OCI-M2 (cell line): ENCODE data around the gene RSPH3.
"Not testable (repeated sequence)": the region's sequence is repeated elsewhere in the genome, so short reads cannot be mapped to it uniquely, and the experiment has no call there.

Experiments
- DNase-seq: peaks from one replicate; lab custom pipeline; 2025; ENCODE audit not compliant: unreplicated experiment; lab: John Stamatoyannopoulos, UW

The RSPH3 gene

DNA sequence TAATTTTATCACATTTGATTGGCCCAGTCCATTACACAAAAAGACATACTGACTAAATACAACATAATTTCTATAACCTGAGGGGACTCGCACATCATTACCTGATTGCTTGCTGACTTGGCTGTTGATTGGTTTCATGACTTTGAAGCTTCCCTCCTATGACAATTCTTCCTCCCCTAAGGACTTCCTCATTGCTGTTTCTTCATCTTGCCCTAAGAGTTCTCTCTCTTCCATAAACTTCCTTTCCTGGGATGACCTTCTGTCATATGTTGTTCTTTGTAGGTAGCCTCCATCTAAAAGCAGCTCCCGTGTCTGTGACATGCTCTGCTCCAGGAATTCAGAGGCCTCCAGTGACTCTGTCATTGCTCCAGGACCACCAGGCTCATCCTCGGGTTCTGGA is 22.6 kb downstream of the RSPH3 start:
- DNase-seq = no peak

DNA sequence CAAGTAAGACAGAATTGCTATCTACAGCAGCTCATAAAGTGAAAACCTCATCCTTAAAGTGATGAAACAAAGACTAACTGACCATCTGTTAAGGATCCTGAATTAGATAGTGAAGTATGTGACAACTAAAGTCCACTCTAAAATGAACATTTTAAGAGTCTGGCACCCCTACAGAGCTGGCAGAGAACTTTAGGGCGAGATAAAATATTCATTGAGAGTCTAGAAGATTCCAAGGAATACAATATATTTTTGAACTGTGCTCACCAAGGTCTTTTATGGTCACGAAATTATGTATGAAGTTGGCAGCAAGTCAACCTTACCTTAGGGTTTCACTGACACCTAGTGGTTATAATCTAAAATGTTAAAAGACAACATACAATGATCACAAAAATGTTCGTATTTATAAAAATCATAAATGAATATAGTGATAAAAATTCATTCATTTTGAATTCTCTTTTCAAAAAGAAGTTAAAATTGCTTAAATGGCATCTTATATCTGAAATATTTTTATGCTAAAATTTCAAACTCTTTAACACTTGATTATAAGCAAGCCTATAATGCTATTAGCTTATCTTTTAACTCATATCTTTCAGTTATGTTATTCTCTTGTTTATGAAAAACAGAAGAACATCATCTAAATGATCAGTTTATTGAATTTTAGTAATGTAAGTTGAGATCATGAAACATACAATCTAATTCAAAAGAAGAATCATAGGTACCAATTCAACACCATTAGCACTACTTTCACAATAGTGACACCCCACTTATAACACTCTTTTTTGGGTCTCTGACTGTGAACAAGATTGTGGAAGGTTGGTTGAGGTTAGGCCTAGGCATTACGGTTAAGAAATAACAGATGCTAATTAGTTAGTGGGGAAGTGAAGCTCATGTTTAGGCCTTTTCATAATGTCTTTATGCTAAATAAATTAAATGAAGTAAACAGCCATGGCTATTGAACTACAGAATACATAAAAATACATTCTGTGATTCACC is 27.5 kb downstream of the RSPH3 start:
- no peak for DNase-seq

DNA sequence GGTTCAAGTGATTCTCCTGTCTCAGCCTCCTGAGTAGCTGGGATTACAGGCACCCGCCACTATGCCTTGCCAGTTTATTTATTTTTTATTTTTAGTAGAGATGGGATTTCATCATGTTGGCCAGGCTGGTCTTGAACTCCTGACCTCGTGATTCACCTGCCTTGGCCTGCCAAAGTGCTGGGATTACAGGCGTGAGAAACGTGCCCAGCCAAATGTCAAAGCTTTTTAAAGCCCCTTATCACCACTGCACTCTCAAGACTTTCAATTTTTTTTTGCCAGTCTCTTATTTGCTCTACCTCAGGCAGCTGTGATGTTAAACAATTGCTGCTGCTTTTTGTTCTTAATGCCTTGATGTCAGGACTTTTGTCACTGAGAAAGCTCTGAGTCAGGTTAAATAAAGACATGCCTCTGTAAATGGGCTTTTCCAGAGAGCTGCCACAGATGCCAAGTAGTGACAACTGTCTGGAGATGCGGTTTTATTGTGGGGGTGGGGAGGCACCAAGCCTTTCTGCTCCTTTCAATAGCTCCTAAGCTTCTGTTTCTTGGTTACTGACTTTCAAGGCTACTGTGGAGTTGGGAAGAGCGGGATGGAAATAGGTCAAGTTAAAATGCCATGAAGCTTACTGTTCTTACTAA is 29.2 kb downstream of the RSPH3 start:
- no peak for DNase-seq

DNA sequence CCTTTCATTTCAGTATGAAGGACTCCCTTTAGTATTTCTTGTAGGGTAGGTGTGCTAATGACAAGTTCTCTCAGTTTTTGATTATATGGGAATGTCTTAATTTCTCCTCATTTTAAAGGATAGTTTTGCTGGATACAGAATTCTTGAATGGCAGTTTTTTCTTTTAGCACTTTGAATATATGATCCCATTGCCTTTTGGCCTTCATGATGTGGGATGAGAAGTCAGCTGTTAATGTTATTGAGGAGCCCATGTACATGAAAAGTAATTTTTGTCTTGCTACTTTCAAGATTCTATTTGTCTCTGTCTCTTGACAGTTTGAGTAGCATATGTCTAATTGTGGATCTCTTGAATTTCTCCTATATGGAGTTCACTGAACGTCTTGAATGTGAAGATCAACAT is 30.9 kb downstream of the RSPH3 start:
- no peak for DNase-seq

DNA sequence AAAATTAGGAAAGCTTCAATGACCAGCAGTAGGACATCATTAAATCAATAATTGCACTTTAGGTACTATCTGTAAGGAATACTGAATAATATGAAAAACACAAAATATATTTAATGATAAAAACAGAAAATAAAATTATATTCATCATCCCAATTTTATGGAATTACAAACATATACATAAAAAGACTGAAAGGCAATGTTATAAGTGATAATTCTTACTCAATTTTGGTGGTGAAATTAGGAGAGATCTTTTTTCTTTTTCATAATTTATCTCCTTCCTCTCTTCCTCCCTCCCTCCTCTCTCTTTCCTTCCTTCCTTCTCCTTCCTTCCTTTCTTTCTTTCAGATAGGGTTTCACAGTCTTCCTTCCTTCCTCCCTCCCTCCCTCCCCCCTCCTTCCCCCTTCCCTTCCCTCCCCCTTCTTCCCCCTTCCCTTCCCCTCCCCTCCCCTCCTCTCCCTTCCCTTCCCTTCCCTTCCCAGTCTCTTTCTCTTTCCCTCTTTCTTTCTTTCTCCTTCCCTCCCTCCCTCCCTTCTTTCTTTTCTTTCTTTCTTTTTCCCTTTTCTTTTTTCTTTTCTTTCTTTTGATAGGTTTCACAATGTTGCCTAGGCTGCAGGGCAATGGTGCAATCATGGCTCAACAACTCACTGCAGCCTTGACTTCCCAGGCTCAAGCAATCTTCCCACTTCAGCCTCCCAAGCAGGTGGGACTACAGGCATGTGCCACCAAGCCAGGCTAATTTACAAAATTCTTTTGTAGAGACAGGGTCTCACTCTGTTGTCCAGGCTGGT is 36.8 kb downstream of the RSPH3 start:
- no peak for DNase-seq

DNA sequence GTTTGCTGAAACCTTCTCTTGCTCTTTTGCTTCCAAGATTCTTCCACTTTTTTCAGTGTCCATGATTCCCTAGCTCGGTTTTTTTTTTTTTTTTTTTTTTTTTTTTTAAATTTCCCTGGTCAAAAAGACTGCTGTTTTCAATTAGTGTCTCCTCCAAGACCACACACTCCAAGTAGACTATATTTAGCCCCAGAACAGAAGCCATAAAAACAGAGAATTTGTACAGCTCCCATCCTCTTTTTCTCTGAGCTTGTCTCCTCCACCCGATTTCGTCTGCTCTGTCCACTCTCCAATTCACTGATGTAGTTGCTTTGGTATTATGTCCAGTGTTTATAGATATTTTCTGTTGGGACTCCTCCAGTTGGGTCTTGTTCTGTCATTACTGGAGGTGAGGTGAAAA is 37.6 kb downstream of the RSPH3 start:
- DNase-seq = no peak

DNA sequence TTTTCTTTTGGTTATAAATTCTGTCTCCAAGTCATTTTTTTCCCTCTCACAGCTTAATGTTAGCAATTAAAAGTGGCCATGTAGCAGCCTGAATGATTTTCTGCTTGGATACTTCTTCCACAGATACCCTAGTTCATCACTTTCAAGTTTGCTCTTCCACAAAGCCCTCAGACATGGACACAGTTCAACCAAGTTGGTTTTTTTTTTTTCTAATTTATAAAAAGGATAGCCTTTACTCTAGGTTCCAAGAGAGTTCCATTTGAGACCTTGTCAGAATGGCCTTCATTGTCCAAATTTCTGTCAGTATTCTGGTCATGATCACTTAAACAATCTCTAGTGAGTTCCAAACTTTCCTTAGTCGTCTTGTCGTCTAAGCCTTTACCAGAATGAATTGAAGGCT is 40.0 kb downstream of the RSPH3 start:
- no peak for DNase-seq

DNA sequence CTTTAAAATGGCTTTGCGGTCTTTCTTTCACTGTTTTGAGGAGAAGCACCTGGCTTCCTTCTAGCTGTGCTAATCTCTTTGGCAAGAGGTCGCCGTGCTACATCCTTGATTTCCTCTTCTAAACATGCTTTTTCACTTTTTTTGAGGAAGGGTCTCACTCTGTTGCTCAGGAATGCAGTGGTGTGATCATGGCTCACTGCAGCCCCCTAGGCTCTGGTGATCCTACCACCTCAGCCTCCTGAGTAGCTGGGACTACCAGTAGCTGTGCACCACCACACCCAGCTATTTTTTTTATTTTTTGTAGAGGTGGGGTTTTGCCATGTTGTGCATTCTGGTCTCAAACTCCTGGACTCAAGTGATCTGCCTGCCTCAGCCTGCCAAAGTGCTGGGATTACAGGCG is 40.5 kb downstream of the RSPH3 start:
- no peak for DNase-seq

DNA sequence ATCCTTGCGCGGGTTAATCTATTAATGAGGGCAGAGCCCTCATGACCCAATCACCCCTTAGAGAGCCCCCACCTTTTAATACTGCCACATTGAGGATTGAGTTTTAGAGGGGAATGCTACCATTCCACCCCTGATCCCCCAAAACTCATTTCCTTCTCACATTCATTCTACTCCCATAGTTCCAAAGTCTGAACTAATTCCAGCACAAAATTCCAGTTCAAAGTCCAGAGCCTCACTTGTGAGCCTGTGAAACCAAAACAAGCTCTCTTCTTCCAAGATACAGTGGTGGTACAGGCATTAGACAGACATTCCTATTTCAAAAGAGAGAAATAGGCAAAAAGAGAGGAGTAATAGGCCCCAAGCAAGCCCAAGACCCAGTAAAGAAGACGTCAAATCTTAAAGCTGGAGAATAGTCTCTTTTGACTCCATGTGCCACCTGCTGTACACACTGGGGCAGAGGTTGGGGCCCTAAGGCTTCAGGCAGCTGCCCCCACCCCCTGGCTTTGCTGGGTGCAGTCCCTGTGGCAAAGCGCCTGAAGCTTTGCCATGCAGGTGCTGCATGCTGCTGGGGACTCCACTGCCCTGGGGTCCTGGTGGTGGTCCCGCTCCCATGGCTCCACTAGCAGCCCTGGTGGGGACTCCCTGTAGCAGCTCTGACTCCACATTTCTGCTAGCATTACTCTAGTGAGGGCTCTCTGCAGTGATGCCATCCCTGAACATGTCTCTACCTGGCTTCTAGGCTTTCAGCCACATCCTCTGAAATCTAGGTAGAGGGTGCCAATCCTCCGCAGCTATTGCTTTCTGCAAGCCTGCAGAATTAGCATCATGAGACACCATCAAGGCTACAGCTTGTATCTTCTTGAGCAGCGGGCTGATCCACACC is 41.3 kb downstream of the RSPH3 start:
- DNase-seq = no peak

DNA sequence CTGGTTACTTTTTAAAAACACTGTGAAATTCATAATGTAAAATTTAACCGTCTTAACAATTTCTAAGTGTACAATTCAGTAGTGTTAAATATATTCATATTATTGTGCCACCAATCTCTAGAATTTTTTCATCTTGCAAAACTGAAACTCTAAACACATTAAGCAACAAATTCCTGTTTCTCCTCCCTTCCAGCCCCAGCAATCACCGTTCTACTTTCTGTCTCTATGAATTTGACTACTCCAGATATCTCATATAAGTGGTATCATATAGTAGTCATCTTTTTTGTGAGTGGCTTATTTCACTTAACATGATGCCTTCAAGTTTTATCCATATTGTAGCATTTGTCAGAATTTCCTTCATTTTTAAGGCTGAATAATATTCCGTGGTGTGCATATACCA is 44.7 kb downstream of the RSPH3 start:
- no peak for DNase-seq

DNA sequence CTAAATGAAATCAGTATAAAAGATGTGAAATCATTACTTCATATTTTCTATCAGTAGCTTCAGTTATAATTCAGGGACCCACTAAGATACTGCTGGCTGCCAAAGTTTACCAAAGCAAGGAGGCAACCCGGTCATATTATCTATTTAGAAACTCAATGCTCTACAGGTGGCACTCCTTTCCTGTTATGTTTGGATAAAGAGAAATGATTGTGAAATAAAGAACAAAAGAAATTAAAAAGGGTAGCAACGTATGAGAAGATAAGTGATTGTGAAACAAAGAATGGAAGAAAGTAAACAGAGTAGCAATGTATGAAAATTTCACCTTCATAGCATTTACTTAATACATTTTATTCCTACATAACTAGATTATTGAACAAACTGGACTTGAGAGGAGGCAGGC is 45.2 kb downstream of the RSPH3 start:
- DNase-seq = no peak

DNA sequence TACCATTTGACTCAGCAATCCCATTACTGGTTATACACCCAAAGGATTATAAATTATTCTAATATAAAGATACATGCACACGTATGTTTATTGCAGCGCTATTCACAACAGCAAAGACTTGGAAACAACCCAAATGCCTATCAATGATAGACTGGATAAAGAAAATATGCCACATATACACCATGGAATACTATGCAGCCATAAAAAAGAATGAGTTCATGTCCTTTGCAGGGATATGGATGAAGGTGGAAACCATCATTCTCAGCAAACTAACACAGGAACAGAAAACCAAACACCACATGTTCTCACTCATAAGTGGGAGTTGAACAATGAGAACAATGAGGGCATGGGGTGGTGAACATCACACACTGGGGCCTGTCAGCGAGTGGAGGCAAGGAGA is 48.0 kb downstream of the RSPH3 start:
- not testable (repeated sequence) for DNase-seq

DNA sequence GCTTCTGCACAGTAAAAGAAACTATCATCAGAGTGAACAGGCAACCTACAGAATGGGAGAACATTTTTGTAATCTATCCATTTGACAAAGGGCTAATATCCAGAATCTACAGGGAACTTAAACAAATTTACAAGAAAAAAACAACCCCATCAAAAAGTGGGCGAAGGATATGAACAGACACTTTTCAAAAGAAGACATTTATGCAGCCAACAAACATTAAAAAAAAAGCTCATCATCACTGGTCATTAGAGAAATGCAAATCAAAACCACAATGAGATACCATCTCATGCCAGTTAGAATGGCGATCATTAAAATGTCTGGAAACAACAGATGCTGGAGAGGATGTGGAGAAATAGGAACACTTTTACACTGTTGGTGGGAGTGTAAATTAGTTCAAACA is 48.4 kb downstream of the RSPH3 start:
- not testable (repeated sequence) for DNase-seq

DNA sequence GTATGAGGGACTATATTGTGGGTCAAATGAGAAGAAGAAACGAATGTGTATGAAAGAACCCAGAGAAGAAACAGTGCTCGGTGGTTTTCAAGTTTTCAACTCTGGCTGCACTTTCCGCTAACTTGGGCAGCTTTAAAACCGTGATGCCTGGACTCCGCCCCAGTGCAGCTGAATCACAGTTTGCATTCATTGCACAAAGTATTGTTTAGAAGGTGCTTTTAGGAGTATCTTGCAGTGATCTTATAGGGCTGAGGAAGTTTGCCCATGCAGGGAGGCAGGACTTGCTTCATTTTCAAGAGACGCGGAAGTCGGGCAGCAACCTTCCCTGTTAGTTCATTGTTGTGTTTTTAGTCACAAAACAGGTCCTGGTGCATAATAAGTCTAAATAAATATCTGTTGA is 52.7 kb downstream of the RSPH3 start:
- no peak for DNase-seq

DNA sequence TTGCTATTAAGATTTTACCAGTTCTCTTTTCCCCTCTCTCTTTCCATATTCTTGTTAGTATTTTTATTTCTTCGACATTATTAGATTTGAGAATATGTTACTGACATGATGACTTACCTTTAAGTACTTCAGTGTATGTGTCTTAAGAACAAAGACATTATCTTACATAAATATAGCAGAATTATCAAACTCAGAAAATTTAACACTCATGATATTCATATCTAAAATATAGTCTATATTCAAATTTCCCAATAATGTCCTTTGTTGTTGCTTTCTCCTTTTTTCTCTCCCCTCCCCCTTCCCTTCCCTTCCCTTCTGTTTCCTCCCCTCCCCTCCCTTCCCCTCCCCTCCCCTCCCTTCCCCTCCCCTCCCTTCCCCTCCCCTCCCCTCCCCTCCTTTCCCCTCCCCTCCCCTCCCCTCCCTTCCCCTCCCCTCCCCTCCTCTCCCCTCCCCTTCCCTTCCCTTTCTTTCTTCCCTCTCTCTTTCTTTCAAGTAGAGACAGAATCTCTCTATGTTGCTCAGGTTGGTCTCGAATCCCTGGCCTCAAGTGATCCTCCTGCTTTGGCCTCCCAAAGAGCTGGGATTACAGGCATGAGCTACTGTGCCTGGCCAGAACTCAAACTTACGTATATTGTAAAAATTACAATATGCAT is 56.5 kb downstream of the RSPH3 start:
- no peak for DNase-seq

DNA sequence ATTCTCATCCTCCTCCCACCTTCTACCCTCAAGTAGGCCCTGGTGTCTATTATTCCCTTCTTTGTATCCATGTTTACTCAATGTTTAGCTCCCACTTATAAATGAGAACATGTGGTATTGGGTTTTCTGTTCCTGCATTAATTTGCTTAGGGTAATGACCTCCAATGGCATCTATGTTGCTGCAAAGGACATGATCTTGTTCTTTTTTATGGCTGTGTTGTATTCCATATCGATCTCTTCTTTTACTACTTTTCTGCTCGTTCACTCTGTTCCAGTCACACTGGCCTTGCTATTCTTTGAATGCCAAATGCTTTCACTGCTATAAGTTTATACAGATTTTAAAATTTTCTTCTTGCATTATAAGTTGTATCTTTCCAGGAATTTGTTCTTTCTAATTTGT is 57.7 kb downstream of the RSPH3 start:
- no peak for DNase-seq

DNA sequence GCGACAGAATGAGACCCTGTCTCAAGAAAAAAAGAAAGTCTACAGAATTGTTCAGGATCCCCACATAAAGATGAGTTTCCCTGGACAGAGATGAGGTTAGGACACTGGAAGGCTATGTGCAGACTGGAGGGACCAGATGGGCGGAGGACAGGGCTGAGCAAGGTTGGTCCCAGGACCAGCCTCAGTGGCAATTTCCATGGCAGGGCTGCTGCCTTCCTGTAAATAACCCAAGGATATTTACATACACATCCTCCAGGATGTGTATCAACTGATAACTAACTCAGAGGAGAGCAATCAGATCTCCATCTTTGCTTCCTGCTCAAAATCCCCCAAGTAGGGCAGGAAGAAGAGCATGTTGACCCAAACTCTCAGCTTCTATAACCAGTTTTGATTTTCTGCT is 58.8 kb downstream of the RSPH3 start:
- no peak for DNase-seq

DNA sequence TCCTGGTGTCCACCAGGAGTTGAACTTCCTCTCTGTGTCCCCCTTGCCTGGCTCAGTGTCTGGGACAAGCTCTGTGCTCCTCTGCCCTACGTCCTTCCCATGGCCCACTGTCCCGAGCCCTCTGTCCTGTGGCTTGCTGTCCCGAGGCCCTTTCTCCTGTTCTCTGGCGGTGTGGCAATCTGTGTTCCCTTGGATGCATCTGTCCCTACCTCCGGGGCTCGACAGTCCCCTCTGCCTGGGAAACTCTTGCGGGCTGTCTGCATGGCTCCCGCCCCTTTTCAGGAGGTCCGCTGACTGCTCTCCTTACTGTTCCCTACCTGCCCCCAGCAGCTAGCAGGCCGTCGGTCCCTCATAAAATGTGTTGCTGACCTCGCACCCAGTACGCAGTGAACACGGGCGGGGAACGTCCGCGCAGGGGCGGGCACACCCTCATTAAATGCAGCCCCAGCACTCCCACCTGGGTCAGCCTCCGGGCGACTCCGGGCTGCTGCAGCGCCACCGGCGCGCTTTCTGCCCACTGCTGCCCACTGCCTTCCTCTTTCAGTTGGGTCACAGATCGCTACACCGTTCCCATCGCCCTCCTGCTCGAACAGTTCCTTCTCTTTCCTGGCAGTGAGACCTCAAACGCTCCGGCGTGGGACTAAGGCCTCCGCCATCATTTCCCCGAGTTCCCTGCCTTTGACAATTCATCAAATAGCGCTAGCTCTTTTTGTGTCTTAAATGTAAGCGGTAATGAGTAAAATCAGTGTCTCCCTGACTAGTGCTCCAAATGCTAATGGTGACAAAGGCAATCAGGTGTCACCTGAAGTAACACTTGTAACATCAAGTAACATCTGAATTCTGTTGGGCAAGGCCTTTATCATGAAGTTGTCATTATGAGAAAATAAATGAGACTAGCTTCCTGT is 60.5 kb downstream of the RSPH3 start:
- no peak for DNase-seq

DNA sequence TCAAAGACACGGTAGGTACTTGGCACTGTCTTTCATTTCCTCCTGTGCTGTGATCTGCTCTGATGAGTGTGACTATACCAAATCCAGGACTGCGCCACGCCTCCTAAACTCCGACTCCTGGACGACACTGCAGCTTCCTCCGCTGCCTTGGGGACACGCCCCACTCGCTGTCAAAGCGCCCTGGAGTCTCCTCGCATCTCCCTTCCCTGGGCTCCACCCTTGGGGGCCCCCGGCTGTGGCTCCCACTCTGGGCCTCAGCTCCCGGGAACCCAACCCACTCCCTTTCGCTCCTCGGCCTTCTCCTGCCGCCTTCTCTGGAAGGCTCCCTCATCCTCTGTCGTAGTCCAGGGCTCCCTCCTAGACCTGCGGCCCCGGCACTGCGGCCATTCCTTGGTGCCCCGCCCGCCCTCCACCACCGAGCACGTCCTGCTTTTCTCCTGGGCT is 61.2 kb downstream of the RSPH3 start:
- no peak for DNase-seq
